NCI-H1092 treated with DMSO at 0.1 percent for 48 hours (cell line): Measurements from ENCODE around the gene MRPL50.
"Not testable (repeated sequence)": the region's sequence is repeated elsewhere in the genome, so short reads cannot be mapped to it uniquely, and the experiment has no call there.

ENCODE experiments used
- DNase-seq: peaks from one replicate; lab custom pipeline; 2025; lab: John Stamatoyannopoulos, UW

MRPL50 gene

GRCh38 chr9:101417977-101418376 is 19.6 kb upstream of the MRPL50 start:
- no peak for DNase-seq

- no peak for DNase-seq
Observed at GRCh38 chr9:101417389-101417788, 19.0 kb upstream of the MRPL50 start.

GRCh38 chr9:101415578-101415977 is 17.2 kb upstream of the MRPL50 start:
- no peak for DNase-seq

- no peak for DNase-seq
Observed at GRCh38 chr9:101414839-101415238, 16.4 kb upstream of the MRPL50 start.

GRCh38 chr9:101409079-101409477 is 10.7 kb upstream of the MRPL50 start:
- DNase-seq: no peak

- no peak for DNase-seq
Observed at GRCh38 chr9:101408374-101409078, 10.1 kb upstream of the MRPL50 start.

GRCh38 chr9:101403516-101404285 is 5.3 kb upstream of the MRPL50 start:
- DNase-seq: no peak

GRCh38 chr9:101400120-101400519 is 1.7 kb upstream of the MRPL50 start:
- DNase-seq: no peak

GRCh38 chr9:101399643-101399970 is 1.2 kb upstream of the MRPL50 start:
- DNase-seq: no peak

- no peak for DNase-seq
Observed at GRCh38 chr9:101398930-101399642, 668 bp upstream of the MRPL50 start.

GRCh38 chr9:101397746-101398067 is 711 bp downstream of the MRPL50 start:
- DNase-seq: peak; percentile 35

- DNase-seq: no peak
Observed at GRCh38 chr9:101394687-101395086, 3.7 kb downstream of the MRPL50 start.

- no peak for DNase-seq
Observed at GRCh38 chr9:101393135-101393534, 5.3 kb downstream of the MRPL50 start.

GRCh38 chr9:101388507-101388993 is 9.9 kb downstream of the MRPL50 start:
- peak; percentile 38 for DNase-seq

GRCh38 chr9:101387871-101388506 is 10.4 kb downstream of the MRPL50 start:
- DNase-seq: peak; percentile 76

- not testable (repeated sequence) for DNase-seq
Observed at GRCh38 chr9:101384873-101385536, 13.4 kb downstream of the MRPL50 start, which contains the start of gene BAAT. Gene BAAT, minus strand, starts transcription at chr9:101385006. Its CDS starts 13,602 bp downstream, at chr9:101371404.

GRCh38 chr9:101383361-101383760 is 15.1 kb downstream of the MRPL50 start:
- no peak for DNase-seq

- DNase-seq: no peak
Observed at GRCh38 chr9:101381833-101382342, 16.5 kb downstream of the MRPL50 start.

GRCh38 chr9:101381118-101381517 is 17.3 kb downstream of the MRPL50 start:
- DNase-seq: no peak

GRCh38 chr9:101380295-101380694 is 18.1 kb downstream of the MRPL50 start:
- no peak for DNase-seq

- no peak for DNase-seq
Observed at GRCh38 chr9:101376111-101376848, 22.1 kb downstream of the MRPL50 start.
